H1 (cell line): Measurements from ENCODE around the gene CTIF. TPM values are rescaled to one million over a fixed set of nuclear protein-coding genes. Genes with fewer than 3 reads are reported as not detected.

Experiments used
- CTCF ChIA-PET: fragments of 300-600 bp; sonication (Branson Sonifier 250); formaldehyde crosslinking; loops from one replicate; lab custom pipeline; 2021; ENCODE audit not compliant: partially characterized antibody; lab: Charles Lee
- POLR2A ChIA-PET: fragments of 300-600 bp; sonication (Branson Sonifier 250); formaldehyde crosslinking; loops from one replicate; lab custom pipeline; 2021; ENCODE audit warnings: inconsistent platforms; ENCODE audit not compliant: partially characterized antibody; lab: Charles Lee
- DNase-seq, 2 experiments: peaks; one replicate each; pipeline versions ENCODE4 v3.0.0 to v3.0.0-alpha.2; 2010 to 2022; ENCODE audit warnings: low spot score in 2 of 2, low read depth in 1 of 2, mixed read lengths in 1 of 2
- FAIRE-seq: peaks from 2 replicates; lab custom pipeline; 2011; peaks lifted over from hg19 to GRCh38; lab: Jason Lieb, UNC
- H2AFZ ChIP-seq: 2 replicates; pipeline ENCODE4 v1.8.1; 2012; ENCODE audit warnings: low read length, inconsistent platforms
- H2AK5ac ChIP-seq: 2 replicates; pipeline ENCODE4 v1.6.1; 2013; ENCODE audit warnings: low read depth, low read length
- H2BK120ac ChIP-seq: replicated peaks from 2 replicates; pipeline ENCODE3; 2013; ENCODE audit warnings: low read depth, low read length, inconsistent platforms
- H2BK12ac ChIP-seq: 2 replicates; pipeline ENCODE4 v1.6.1; 2013; ENCODE audit warnings: low read depth, low read length
- H2BK15ac ChIP-seq: 2 replicates; pipeline ENCODE4 v1.6.1; 2013; ENCODE audit warnings: low read length
- H2BK20ac ChIP-seq: 2 replicates; pipeline ENCODE4 v1.6.1; 2013; ENCODE audit warnings: low read length
- H2BK5ac ChIP-seq: 2 replicates; pipeline ENCODE4 v1.6.1; 2013; ENCODE audit warnings: low read depth, low read length
- H3K14ac ChIP-seq: 2 replicates; pipeline ENCODE4 v1.6.1; 2013; ENCODE audit warnings: inconsistent platforms; ENCODE audit not compliant: insufficient read length
- H3K18ac ChIP-seq: 2 replicates; pipeline ENCODE4 v1.6.1; 2013; ENCODE audit warnings: low read length; ENCODE audit errors: extremely low read depth
- H3K23ac ChIP-seq: 2 replicates; pipeline ENCODE4 v1.6.1; 2013; ENCODE audit warnings: inconsistent platforms; ENCODE audit not compliant: insufficient read length
- H3K23me2 ChIP-seq: 2 replicates; pipeline ENCODE4 v1.6.1; 2013; ENCODE audit warnings: low read depth, low read length
- H3K27ac ChIP-seq: 2 replicates; pipeline ENCODE4 v1.6.1; 2011; ENCODE audit warnings: low read depth, low read length, inconsistent platforms
- H3K27me3 ChIP-seq, 4 experiments: replicated peaks in 1 of 4; 1 replicate in 1 of 4; 2 replicates in 3 of 4; pipeline versions ENCODE4 v1.6.1 to v1.8.1; 2011 to 2013; ENCODE audit warnings: low read length in 3 of 4, mild to moderate bottlenecking in 3 of 4, inconsistent platforms in 2 of 4, mixed read lengths in 2 of 4, moderate library complexity in 1 of 4; ENCODE audit not compliant: control insufficient read depth in 3 of 4, insufficient read depth in 3 of 4; ENCODE audit errors: extremely low read depth in 1 of 4
- H3K36me3 ChIP-seq, 4 experiments: 2 replicates each; pipeline versions ENCODE4 v1.6.1 to v1.8.1; 2011 to 2013; ENCODE audit warnings: mild to moderate bottlenecking in 4 of 4, low read length in 3 of 4, moderate library complexity in 2 of 4, control low read depth in 1 of 4, inconsistent platforms in 1 of 4; ENCODE audit not compliant: insufficient read depth in 4 of 4, control insufficient read depth in 2 of 4
- H3K4ac ChIP-seq: replicated peaks from 2 replicates; pipeline ENCODE3; 2013; ENCODE audit warnings: low read length, low read depth, mixed read lengths, inconsistent platforms; ENCODE audit not compliant: insufficient read length
- H3K4me1 ChIP-seq, 4 experiments: replicated peaks in 1 of 4; 1 replicate in 1 of 4; 2 replicates in 3 of 4; pipeline versions ENCODE4 v1.6.1 to v1.8.1; 2011 to 2013; ENCODE audit warnings: low read length in 3 of 4, inconsistent platforms in 2 of 4, mixed read lengths in 1 of 4; ENCODE audit not compliant: insufficient read depth in 4 of 4, control insufficient read depth in 3 of 4
- H3K4me2 ChIP-seq, 2 experiments: 2 replicates each; pipeline versions ENCODE4 v1.6.1 to v1.8.1; 2011 to 2013; ENCODE audit warnings: low read depth in 2 of 2, low read length in 2 of 2, control low read depth in 1 of 2, inconsistent platforms in 1 of 2, mild to moderate bottlenecking in 1 of 2; ENCODE audit not compliant: insufficient read depth in 1 of 2
- H3K4me3 ChIP-seq, 4 experiments: fragments of 200-600, 300-600 bp in 1 of 4; sonication (generic), shearing (Covaris generic), sonication (Bioruptor Twin) in 1 of 4; 2 replicates each; pipeline versions ENCODE4 v1.5.1 to v1.8.1; 2011 to 2016; ENCODE audit warnings: low read length in 4 of 4, low read depth in 3 of 4, control low read depth in 2 of 4, inconsistent platforms in 2 of 4, mild to moderate bottlenecking in 2 of 4, mixed read lengths in 1 of 4, moderate library complexity in 1 of 4; ENCODE audit not compliant: insufficient read depth in 2 of 4; ENCODE audit errors: extremely low read depth in 1 of 4
- H3K56ac ChIP-seq: replicated peaks from 2 replicates; pipeline ENCODE3; 2013; ENCODE audit warnings: low read depth, mild to moderate bottlenecking, mixed read lengths, low read length, inconsistent platforms; ENCODE audit not compliant: insufficient read length
- H3K79me1 ChIP-seq: 2 replicates; pipeline ENCODE4 v1.6.1; 2013; ENCODE audit warnings: low read depth, low read length, control low read depth
- H3K79me2 ChIP-seq, 2 experiments: 2 replicates each; pipeline versions ENCODE4 v1.6.1 to v1.8.1; 2012 to 2013; ENCODE audit warnings: low read length in 2 of 2, mild to moderate bottlenecking in 2 of 2, inconsistent platforms in 1 of 2; ENCODE audit not compliant: insufficient read depth in 2 of 2, control insufficient read depth in 1 of 2
- H3K9ac ChIP-seq, 4 experiments: replicated peaks in 1 of 4; 1 replicate in 1 of 4; 2 replicates in 3 of 4; pipeline versions ENCODE4 v1.6.1 to v1.8.1; 2011 to 2013; ENCODE audit warnings: low read depth in 3 of 4, low read length in 3 of 4, control low read depth in 2 of 4, mild to moderate bottlenecking in 2 of 4, moderate library complexity in 2 of 4, inconsistent platforms in 1 of 4; ENCODE audit errors: extremely low read depth in 1 of 4
- H3K9me3 ChIP-seq, 2 experiments: 2 replicates each; pipeline versions ENCODE4 v1.6.1 to v1.8.1; 2012 to 2013; ENCODE audit warnings: mild to moderate bottlenecking in 2 of 2, moderate library complexity in 2 of 2, control low read depth in 1 of 2, inconsistent platforms in 1 of 2, low read depth in 1 of 2, low read length in 1 of 2, mixed read lengths in 1 of 2; ENCODE audit not compliant: insufficient read depth in 2 of 2
- H4K20me1 ChIP-seq, 2 experiments: replicated peaks in 1 of 2; 2 replicates each; pipeline versions ENCODE3 to v1.8.1; 2011 to 2013; ENCODE audit warnings: inconsistent platforms in 2 of 2, low read length in 2 of 2, mild to moderate bottlenecking in 1 of 2; ENCODE audit not compliant: insufficient read depth in 2 of 2, control insufficient read depth in 1 of 2
- H4K5ac ChIP-seq: 2 replicates; pipeline ENCODE4 v1.6.1; 2013; ENCODE audit warnings: low read length, low read depth, mixed read lengths, inconsistent platforms; ENCODE audit not compliant: insufficient read length
- H4K8ac ChIP-seq: 2 replicates; pipeline ENCODE4 v1.8.0; 2013; ENCODE audit warnings: mild to moderate bottlenecking, moderate library complexity, low read length, inconsistent platforms; ENCODE audit not compliant: insufficient read depth; ENCODE audit errors: extremely low read depth
- H4K91ac ChIP-seq: replicated peaks from 2 replicates; pipeline ENCODE3; 2013; ENCODE audit warnings: low read length, mixed read lengths, inconsistent platforms; ENCODE audit not compliant: insufficient read length
- JUND ChIP-seq: IDR thresholded peaks from 2 replicates; pipeline ENCODE4 v1.6.1; 2011; ENCODE audit warnings: mild to moderate bottlenecking, improper control_type of control experiment, low read length
- RXRA ChIP-seq: IDR thresholded peaks from 2 replicates; pipeline ENCODE4 v1.6.1; 2011; ENCODE audit warnings: low read depth, mild to moderate bottlenecking, low read length, moderate library complexity; ENCODE audit not compliant: insufficient read depth
- WGBS, 2 experiments: shearing (Covaris generic) in 1 of 2; methylation state at CpG; one replicate each; pipeline versions ENCODE4 v1.1.6 to v1.1.7; 2013 to 2015; ENCODE audit warnings: low lambda C conversion rate in 2 of 2, mixed read lengths in 2 of 2, inconsistent platforms in 1 of 2, low coverage in 1 of 2, missing lambda C conversion rate in 1 of 2; ENCODE audit not compliant: insufficient replicate concordance in 2 of 2, insufficient coverage in 1 of 2, insufficient read length in 1 of 2; ENCODE audit errors: extremely low coverage in 1 of 2, missing lambda C conversion rate in 1 of 2; 5-methylcytosine and 5-hydroxymethylcytosine counted together
- polyA plus RNA-seq, 7 experiments: library from polyadenylated mRNA; depleted of rRNA in 3 of 7; stranded (reverse) in 5 of 7; unstranded in 2 of 7; fragments of >200 nt in 5 of 7; fragments of 200-250 nt in 2 of 7; gene quantifications; 1 replicate in 5 of 7; 2 replicates in 1 of 7; 4 replicates in 1 of 7; pipeline versions ENCODE4 v1.2.1 to v1.2.3, GENCODE V29; 2011 to 2013; ENCODE audit warnings: missing spikeins in 2 of 7, mixed read lengths in 2 of 7
- total RNA-seq: library from RNA; stranded (reverse); fragmentation: NEBNext Ultra II Directional; extraction: Animal tissue kit (Norgen Biotek cat#: 25700); gene quantifications from 2 replicates; pipeline ENCODE4 v1.2.1, GENCODE V29; 2021

CTIF gene
- total and polyA plus RNA-seq, 2 of the 8 experiments (the other 6 are each of a cell fraction or from before 2014, with no cell fraction given), result 9.0 to 17.8 TPM

DNA sequence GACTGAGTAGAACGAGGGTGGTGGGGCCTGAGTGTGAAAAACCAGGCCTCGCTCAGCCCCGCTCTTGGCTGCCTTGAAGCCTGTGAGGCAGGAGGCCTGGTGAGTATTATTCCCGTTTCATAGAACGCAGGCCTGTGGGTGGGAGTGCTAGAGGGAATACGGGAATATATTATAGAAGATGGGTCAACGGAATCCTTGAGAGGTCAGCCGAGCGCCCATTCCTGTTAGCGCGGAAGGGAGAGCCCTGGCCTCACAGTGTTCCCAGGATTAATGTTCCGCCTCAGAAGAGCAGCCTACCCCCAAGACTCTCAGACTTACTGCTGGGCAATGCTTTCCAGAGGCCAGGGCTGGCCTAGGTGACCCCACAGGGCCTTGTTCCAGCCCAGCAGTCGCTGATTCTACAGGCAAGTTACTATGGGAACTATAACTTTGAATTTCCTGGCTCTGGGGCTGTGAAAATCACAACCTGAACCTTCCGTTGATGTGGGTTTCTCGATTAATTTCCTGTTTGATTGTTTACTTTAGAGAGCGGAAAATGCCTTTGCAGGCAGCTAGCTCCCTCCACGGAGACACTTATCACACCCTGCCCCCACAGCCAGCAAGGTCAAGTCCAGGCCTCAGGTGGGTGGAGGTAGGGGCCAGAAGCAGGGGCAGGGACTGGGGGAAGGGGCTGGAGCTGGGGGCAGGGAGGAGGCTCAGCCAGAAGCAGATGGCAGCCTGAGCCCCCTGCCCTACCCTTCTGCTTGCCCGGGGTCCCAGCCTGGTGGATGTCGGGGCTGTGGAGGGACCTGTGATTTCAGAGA, 303.6 kb downstream of the CTIF start:
- Histone ChIP-seq H3K56ac (no peak overlapping the region), H3K4me2 (peak overlapping the region in 1 of 2 experiments; percentile 14; a peak in 1 of 4 replicates), H3K4me3 (no peak overlapping the region), H2AK5ac (no peak overlapping the region), H3K9me3 (no peaks in the 10 kb centered on the region), H2BK15ac (no peak overlapping the region), H2BK5ac (0 out of 2 replicates have a peak overlapping the region, but pooled peaks have one; percentile 35), H3K18ac (peak overlapping the region; percentile 78), H4K20me1 (no peaks in the 10 kb centered on the region), H2BK12ac (no peak overlapping the region), H3K36me3 (no peaks in the 10 kb centered on the region), H3K27me3 (no peaks in the 10 kb centered on the region), H2AFZ (no peak overlapping the region)
- POLR2A ChIA-PET, result interaction anchor here (1.6 kb wide), 1 partner anchor 13 kb away, joined by 5 read pairs; no protein-coding TSS in a partner anchor
- CTCF ChIA-PET, result interaction anchor here (1.1 kb wide), 1 partner anchor 11 kb away, joined by 3 read pairs; no protein-coding TSS in a partner anchor
- no peak for TF ChIP-seq JUND
- 0 out of 2 replicates have a peak, but pooled peaks have one; percentile 41 for TF ChIP-seq RXRA
- TF ChIP-seq, all 59 proteins: peak for 1
- peak; percentile 19 for FAIRE-seq
- Histone ChIP-seq H4K91ac (no peak overlapping the region), H2BK120ac (no peak overlapping the region), H3K4me1 (peaks cover 0 to 12% (median 8%) of the 10 kb centered on the region in 4 experiments; a peak in 6 of 7 replicates), H3K9ac (no peak overlapping the region; a peak in 1 of 7 replicates), H4K8ac (no peak overlapping the region), H3K79me2 (no peaks in the 10 kb centered on the region), H3K14ac (no peak overlapping the region), H3K4ac (no peak overlapping the region), H3K23ac (no peak overlapping the region), H2BK20ac (no peak overlapping the region), H3K79me1 (no peaks in the 10 kb centered on the region), H3K27ac (no peak overlapping the region), H4K5ac (no peak overlapping the region), H3K23me2 (peaks cover 6% of the 10 kb centered on the region; the same call in 1 of the 2 replicates)
- DNase-seq, result no peak
- 83% methylated on average over 17 of the region's 19 CpGs; no CpG with 5 or more reads in 1 of the 2 experiments for WGBS, 2 experiments
